Immature natural killer cell (primary cell): Measurements from ENCODE around the gene NAP1L1. TPM values are rescaled to one million over a fixed set of nuclear protein-coding genes. Genes with fewer than 3 reads are reported as not detected.
"Not testable (repeated sequence)": the region's sequence is repeated elsewhere in the genome, so short reads cannot be mapped to it uniquely, and the experiment has no call there.

Source experiments
- DNase-seq, 3 donors: peaks; one replicate each; pipeline ENCODE4 v3.0.0; 2022; ENCODE audit warnings: mixed read lengths in 1 of 3
- H3K27ac Mint-ChIP-seq, 6 donors: one replicate each; pipeline ENCODE4 v1.8.0; 2020; ENCODE audit warnings: mixed read lengths in 6 of 6, mild to moderate bottlenecking in 5 of 6, inconsistent platforms in 4 of 6, moderate library complexity in 3 of 6
- H3K27me3 Mint-ChIP-seq, 3 donors: one replicate each; pipeline ENCODE4 v1.8.0; 2020 to 2021; ENCODE audit warnings: low read depth in 3 of 3, mild to moderate bottlenecking in 3 of 3, mixed read lengths in 3 of 3, moderate library complexity in 3 of 3, inconsistent platforms in 1 of 3
- H3K36me3 Mint-ChIP-seq, 3 donors: one replicate each; pipeline ENCODE4 v1.8.0; 2020; ENCODE audit warnings: mixed read lengths in 3 of 3, inconsistent platforms in 2 of 3, mild to moderate bottlenecking in 2 of 3
- H3K4me1 Mint-ChIP-seq, 2 donors: one replicate each; pipeline ENCODE4 v1.8.0; 2020; ENCODE audit warnings: inconsistent platforms in 2 of 2, mild to moderate bottlenecking in 2 of 2, mixed read lengths in 2 of 2, moderate library complexity in 1 of 2
- H3K4me3 Mint-ChIP-seq, 5 donors: one replicate each; pipeline ENCODE4 v1.8.0; 2020; ENCODE audit warnings: mild to moderate bottlenecking in 5 of 5, mixed read lengths in 5 of 5, inconsistent platforms in 3 of 5, moderate library complexity in 3 of 5
- H3K9me3 Mint-ChIP-seq, 6 donors: one replicate each; pipeline ENCODE4 v1.8.0; 2020; ENCODE audit warnings: mild to moderate bottlenecking in 6 of 6, mixed read lengths in 6 of 6, inconsistent platforms in 4 of 6, moderate library complexity in 3 of 6
- polyA plus RNA-seq, 3 donors: library from polyadenylated mRNA; unstranded; fragments of 300-500 nt; fragmentation: Illumina TruSeq; gene quantifications; one replicate each; pipeline ENCODE4 v1.2.3, GENCODE V29; 2021

NAP1L1 gene
- polyA plus RNA-seq, 3 donors from 2014 or later = 66.9 to 108 (median 90.2) TPM

DNA sequence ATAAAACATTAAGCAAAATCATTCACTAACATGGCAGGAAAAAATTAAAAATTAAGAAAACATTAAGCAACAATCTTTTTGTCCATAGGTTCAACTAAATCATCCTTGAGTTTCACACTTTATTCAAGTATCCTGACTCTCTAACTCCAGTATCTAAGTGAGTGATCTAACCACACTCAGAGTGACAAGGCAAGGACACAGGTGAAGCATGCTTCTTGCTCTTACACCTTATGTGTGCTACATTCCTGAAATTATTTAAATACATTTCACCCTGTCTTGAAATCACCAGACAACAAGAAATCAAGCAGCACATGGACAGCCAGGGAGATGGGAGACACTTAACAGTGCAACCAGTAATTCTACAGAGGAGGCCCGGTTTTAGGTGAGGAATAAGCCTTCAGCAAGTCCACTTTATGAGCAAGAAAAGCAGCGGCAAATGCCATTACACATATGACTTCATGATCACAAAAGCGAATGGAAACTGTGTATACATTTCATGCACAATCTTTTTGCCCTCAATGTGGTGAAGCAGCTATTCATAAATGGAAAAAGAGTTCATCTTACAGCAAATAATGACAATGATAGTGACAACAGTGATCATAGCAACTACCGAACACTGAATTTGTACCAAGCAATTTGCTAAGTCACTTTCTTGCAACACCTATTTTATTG, 90.3 kb downstream of the NAP1L1 start:
- no peak overlapping the region for H3K27ac Mint-ChIP-seq
- no peaks in the 10 kb centered on the region for H3K4me1 Mint-ChIP-seq
- H3K9me3 Mint-ChIP-seq = no peaks in the 10 kb centered on the region
- H3K27me3 Mint-ChIP-seq = peaks cover 0 to 2% (median 2%) of the 10 kb centered on the region in 3 donors
- no peak for DNase-seq
- no peak overlapping the region for H3K4me3 Mint-ChIP-seq
- no peaks in the 10 kb centered on the region for H3K36me3 Mint-ChIP-seq

DNA sequence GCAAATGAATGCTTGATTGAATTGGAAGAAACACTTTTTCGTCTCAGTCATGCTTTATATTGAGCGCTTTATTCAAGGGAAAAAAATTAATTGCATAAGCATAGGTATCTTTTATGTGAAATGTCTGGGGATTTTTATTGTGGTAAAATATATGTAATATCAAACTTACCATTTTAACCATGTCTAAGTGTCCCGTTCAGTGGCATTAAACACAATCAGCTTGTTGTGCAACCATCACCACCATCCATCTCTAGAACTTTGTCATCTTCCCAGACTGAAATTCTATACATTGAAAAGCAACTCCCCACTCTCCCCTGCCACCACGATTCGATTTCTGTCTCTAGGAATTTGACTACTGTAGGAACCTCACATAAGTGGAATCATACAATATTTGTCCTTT, 92.7 kb downstream of the NAP1L1 start:
- DNase-seq = no peak
- Mint-ChIP-seq H3K4me3 (no peak overlapping the region), H3K36me3 (no peaks in the 10 kb centered on the region), H3K4me1 (no peaks in the 10 kb centered on the region), H3K27ac (peak overlapping the region in 1 of 6 donors; percentile 79), H3K27me3 (peaks cover 0 to 6% (median 2%) of the 10 kb centered on the region in 3 donors), H3K9me3 (peaks cover 0 to 6% (median 0%) of the 10 kb centered on the region in 6 donors)

DNA sequence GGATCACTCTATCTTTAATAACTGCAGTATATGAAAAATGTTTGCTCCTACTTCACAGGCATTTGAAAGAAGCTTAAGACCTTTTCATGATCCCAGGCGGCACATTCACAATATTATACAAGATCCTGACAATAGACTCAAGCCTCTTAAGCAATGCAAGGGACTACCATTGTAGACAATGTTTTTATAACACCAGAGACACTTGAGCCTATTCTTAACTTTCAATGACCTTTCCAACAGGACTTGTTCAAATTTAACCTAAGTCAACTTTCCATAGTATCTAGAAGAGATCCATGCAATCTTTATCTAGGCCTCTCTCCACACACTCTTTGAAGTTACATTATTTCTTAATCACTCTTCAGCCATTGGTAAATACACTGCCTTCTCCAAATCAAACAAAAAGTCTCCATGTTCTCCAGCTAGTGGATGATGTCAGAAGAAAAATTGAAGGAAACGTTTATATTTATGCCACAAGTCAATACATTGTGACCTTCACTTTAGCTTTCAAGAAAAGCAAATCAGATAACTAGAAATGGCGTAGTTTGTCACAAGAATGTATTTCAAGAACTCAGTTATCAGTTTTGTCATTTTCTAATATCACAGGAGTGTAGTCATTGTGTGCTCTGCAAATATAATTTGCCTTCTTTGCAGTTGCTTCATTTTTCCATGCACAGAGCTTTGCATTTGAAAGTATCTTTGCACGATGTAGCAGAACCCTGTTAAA, 94.1 kb downstream of the NAP1L1 start:
- peaks cover 0 to 6% (median 0%) of the 10 kb centered on the region in 6 donors for H3K9me3 Mint-ChIP-seq
- H3K36me3 Mint-ChIP-seq = no peaks in the 10 kb centered on the region
- no peak overlapping the region for H3K27ac Mint-ChIP-seq
- no peak for DNase-seq
- peaks cover under 1 to 2% of the 10 kb centered on the region in 2 donors for H3K4me1 Mint-ChIP-seq
- H3K27me3 Mint-ChIP-seq = peaks cover 0 to 6% (median 0%) of the 10 kb centered on the region in 3 donors
- no peak overlapping the region for H3K4me3 Mint-ChIP-seq

- DNase-seq, H3K9me3 Mint-ChIP-seq, H3K27me3 Mint-ChIP-seq, H3K4me3 Mint-ChIP-seq, H3K27ac Mint-ChIP-seq, H3K36me3 Mint-ChIP-seq: not testable (repeated sequence)
- peaks cover 10% of the 10 kb centered on the region in 2 donors for H3K4me1 Mint-ChIP-seq
Measured at GRCh38 chr12:75987709-75988108, 96.8 kb downstream of the NAP1L1 start.

Other genes with a start within 250 kb of the NAP1L1 start
- gene PHLDA1, start 52.9 kb downstream of the NAP1L1 start, polyA plus RNA-seq = 1 to 10 TPM in 1 of 3 donors, under 1 TPM in 2; 0.59 to 1.4 (median 0.92) TPM